HEK293 (cell line): ENCODE measurements around the gene PRSS2.

ENCODE experiments used
- CTCF ChIA-PET: fragments of 350-600 bp; formaldehyde crosslinking; extraction: SDS; loops from one replicate; lab custom pipeline; 2021; ENCODE audit warnings: antibody characterized with exemption; lab: Yijun Ruan, JAX
- POLR2A ChIA-PET: fragments of 300-600 bp; formaldehyde crosslinking; extraction: SDS; loops from one replicate; lab custom pipeline; 2020; ENCODE audit warnings: antibody characterized with exemption, inconsistent platforms; lab: Yijun Ruan, JAX
- H3K27ac ChIP-seq: fragments of 200-500 bp; sonication (Bioruptor generic); 2 replicates; pipeline ENCODE4 v1.5.1; 2014; ENCODE audit warnings: low read depth, low read length, control low read depth, inconsistent platforms; ENCODE audit errors: extremely low read depth
- H3K36me3 ChIP-seq, 2 experiments: fragments of 200-500 bp in 1 of 2; sonication (Bioruptor generic) in 1 of 2; 1 replicate in 1 of 2; 2 replicates in 1 of 2; pipeline ENCODE4 v1.5.1; 2014 to 2017; ENCODE audit warnings: inconsistent platforms in 2 of 2, low read length in 2 of 2; ENCODE audit not compliant: control insufficient read depth in 2 of 2, insufficient read depth in 1 of 2
- H3K4me1 ChIP-seq: fragments of 200-500 bp; sonication (Bioruptor generic); 2 replicates; pipeline ENCODE4 v1.5.1; 2014; ENCODE audit warnings: mild to moderate bottlenecking, low read length, inconsistent platforms; ENCODE audit not compliant: control insufficient read depth, insufficient read depth
- H3K4me3 ChIP-seq: 2 replicates; pipeline ENCODE4 v1.5.1; 2011; ENCODE audit warnings: low read depth, mild to moderate bottlenecking, control low read depth, low read length, moderate library complexity
- H3K9me3 ChIP-seq: fragments of 200-500 bp; sonication (Bioruptor generic); 2 replicates; pipeline ENCODE4 v1.5.1; 2014; ENCODE audit warnings: low read depth, low read length, inconsistent platforms; ENCODE audit not compliant: control insufficient read depth, insufficient read depth
- CTCF ChIP-seq: fragments of 450-650 bp; formaldehyde crosslinking; IDR thresholded peaks from 2 replicates; pipeline ENCODE4 v1.5.1; 2016; ENCODE audit warnings: missing biosample characterization, missing genetic modification characterization
- HIC1 ChIP-seq: fragments of 450-650 bp; formaldehyde crosslinking; IDR thresholded peaks from 2 replicates; pipeline ENCODE4 v1.5.1; 2016; ENCODE audit warnings: missing biosample characterization, missing genetic modification characterization
- SETDB1 ChIP-seq: IDR thresholded peaks from one replicate; pipeline ENCODE4 v1.6.1; 2017; ENCODE audit warnings: mild to moderate bottlenecking, low read length, moderate library complexity, mixed read lengths; ENCODE audit not compliant: insufficient read length
- TSHZ1 ChIP-seq: fragments of 450-650 bp; formaldehyde crosslinking; IDR thresholded peaks from 2 replicates; pipeline ENCODE4 v1.5.1; 2016; ENCODE audit warnings: missing biosample characterization, missing genetic modification characterization, borderline replicate concordance
- ZBTB6 ChIP-seq: fragments of 450-650 bp; formaldehyde crosslinking; IDR thresholded peaks from 2 replicates; pipeline ENCODE4 v1.5.1; 2017; ENCODE audit warnings: missing biosample characterization, missing genetic modification characterization
- ZFHX2 ChIP-seq: fragments of 450-650 bp; formaldehyde crosslinking; conservative IDR thresholded peaks from 2 replicates; pipeline ENCODE4 v1.5.1; 2016; ENCODE audit warnings: missing biosample characterization, missing genetic modification characterization
- ZFP3 ChIP-seq: fragments of 450-650 bp; formaldehyde crosslinking; IDR thresholded peaks from 2 replicates; pipeline ENCODE4 v1.5.1; 2016; ENCODE audit warnings: low read depth, missing biosample characterization, missing genetic modification characterization
- ZNF132 ChIP-seq: fragments of 450-650 bp; formaldehyde crosslinking; IDR thresholded peaks from 2 replicates; pipeline ENCODE4 v1.5.1; 2017; ENCODE audit warnings: missing biosample characterization, missing genetic modification characterization, borderline replicate concordance
- ZNF211 ChIP-seq: fragments of 450-650 bp; formaldehyde crosslinking; IDR thresholded peaks from 2 replicates; pipeline ENCODE4 v1.5.1; 2016; ENCODE audit warnings: low read depth, missing biosample characterization, missing genetic modification characterization
- ZNF214 ChIP-seq: fragments of 450-650 bp; formaldehyde crosslinking; IDR thresholded peaks from 2 replicates; pipeline ENCODE4 v1.5.1; 2017; ENCODE audit warnings: missing biosample characterization, mild to moderate bottlenecking, missing genetic modification characterization, borderline replicate concordance
- ZNF366 ChIP-seq: fragments of 450-650 bp; formaldehyde crosslinking; conservative IDR thresholded peaks from 2 replicates; pipeline ENCODE4 v1.5.1; 2016; ENCODE audit warnings: missing biosample characterization, missing genetic modification characterization
- ZNF398 ChIP-seq: fragments of 450-650 bp; formaldehyde crosslinking; IDR thresholded peaks from 2 replicates; pipeline ENCODE4 v1.5.1; 2017; ENCODE audit warnings: missing biosample characterization, missing genetic modification characterization
- ZNF416 ChIP-seq: fragments of 450-650 bp; formaldehyde crosslinking; IDR thresholded peaks from 2 replicates; pipeline ENCODE4 v1.5.1; 2016; ENCODE audit warnings: missing biosample characterization, missing genetic modification characterization
- ZNF830 ChIP-seq: fragments of 450-650 bp; IDR thresholded peaks from 2 replicates; pipeline ENCODE4 v1.5.0; 2018; ENCODE audit warnings: missing biosample characterization, missing genetic modification characterization, low read depth, mild to moderate bottlenecking, moderate library complexity
- ZSCAN16 ChIP-seq: fragments of 450-650 bp; formaldehyde crosslinking; IDR thresholded peaks from 2 replicates; pipeline ENCODE4 v1.5.1; 2016; ENCODE audit warnings: missing biosample characterization, missing genetic modification characterization

Gene PRSS2

GRCh38 chr7:142788303-142789289 is 17.8 kb downstream of the PRSS2 start:
- Histone ChIP-seq H3K9me3 (no peaks in the 10 kb centered on the region), H3K36me3 (no peaks in the 10 kb centered on the region), H3K27ac (no peak overlapping the region), H3K4me3 (no peak overlapping the region), H3K4me1 (no peaks in the 10 kb centered on the region)
- CTCF ChIA-PET, result interaction anchor here (0.5 to 7.3 kb wide), 8 partner anchors 14 to 334 kb away, joined by 3 to 41 read pairs (median 3); no protein-coding TSS in a partner anchor
- POLR2A ChIA-PET, result no interaction called here
- TF ChIP-seq ZNF366 (tag by site-specific recombination) (no peak), SETDB1 (no peak), ZNF214 (tag by site-specific recombination) (no peak), HIC1 (no peak), ZFHX2 (tag by site-specific recombination) (no peak)

GRCh38 chr7:142789441-142789840 is 18.7 kb downstream of the PRSS2 start:
- no peak overlapping the region for H3K27ac ChIP-seq
- TF ChIP-seq ZFP3, result no peak
- TF ChIP-seq ZNF398, result no peak
- no peak for TF ChIP-seq ZBTB6
- no peak for TF ChIP-seq ZSCAN16 (tag by site-specific recombination)
- H3K4me3 ChIP-seq, result no peak overlapping the region
- no peaks in the 10 kb centered on the region for H3K4me1 ChIP-seq
- POLR2A ChIA-PET, result no interaction called here
- H3K9me3 ChIP-seq, result no peaks in the 10 kb centered on the region
- H3K36me3 ChIP-seq, result no peaks in the 10 kb centered on the region
- CTCF ChIA-PET, result interaction anchor here (0.7 to 7.3 kb wide), 3 partner anchors 20 to 129 kb away, joined by 3 to 41 read pairs (median 4); no protein-coding TSS in a partner anchor

- H3K9me3 ChIP-seq, result no peaks in the 10 kb centered on the region
- no peak overlapping the region for H3K27ac ChIP-seq
- no peaks in the 10 kb centered on the region for H3K4me1 ChIP-seq
- ChIA-PET CTCF (interaction anchor here (0.7 to 7.3 kb wide), 5 partner anchors 19 to 203 kb away, joined by 3 to 41 read pairs (median 3); no protein-coding TSS in a partner anchor), POLR2A (no interaction called here)
- no peaks in the 10 kb centered on the region for H3K36me3 ChIP-seq
- no peak overlapping the region for H3K4me3 ChIP-seq
- TF ChIP-seq ZNF416 (tag by site-specific recombination), result no peak
- TF ChIP-seq ZNF132, result no peak
- no peak for TF ChIP-seq CTCF (tag by site-specific recombination)
- TF ChIP-seq ZNF830 (tag by site-specific recombination), result no peak
- no peak for TF ChIP-seq TSHZ1 (tag by site-specific recombination)
- TF ChIP-seq ZNF211 (tag by site-specific recombination), result no peak
These were observed 19.3 kb downstream of the PRSS2 start for GRCh38 chr7:142790056-142790455.
